ENCODE results near the gene SDK1.
"Not testable (repeated sequence)": the region's sequence is repeated elsewhere in the genome, so short reads cannot be mapped to it uniquely, and the experiment has no call there.

The SDK1 gene

GRCh38 chr7:3911685-3912084 is 610.6 kb downstream of the SDK1 start:
- DNase-seq (ENCODE audit: low read depth in 2 of 2, low spot score in 1 of 2), result no peak

GRCh38 chr7:3912291-3912690 is 611.2 kb downstream of the SDK1 start:
- no peak for DNase-seq (ENCODE audit: low read depth in 2 of 2, low spot score in 1 of 2)

- no peak for DNase-seq (ENCODE audit: low read depth in 2 of 2, low spot score in 1 of 2)
Observed at GRCh38 chr7:3914051-3914775, 613.2 kb downstream of the SDK1 start.

GRCh38 chr7:3915337-3915878 is 614.4 kb downstream of the SDK1 start:
- no peak for DNase-seq (ENCODE audit: low read depth in 2 of 2, low spot score in 1 of 2)

GRCh38 chr7:3916146-3916545 is 615.1 kb downstream of the SDK1 start:
- no peak for DNase-seq (ENCODE audit: low read depth in 2 of 2, low spot score in 1 of 2)

GRCh38 chr7:3917436-3917835 is 616.4 kb downstream of the SDK1 start:
- no peak for DNase-seq (ENCODE audit: low read depth in 2 of 2, low spot score in 1 of 2)

GRCh38 chr7:3918576-3918975 is 617.5 kb downstream of the SDK1 start:
- DNase-seq (ENCODE audit: low read depth in 2 of 2, low spot score in 1 of 2), result no peak

- no peak for DNase-seq (ENCODE audit: low read depth in 2 of 2, low spot score in 1 of 2)
Observed at GRCh38 chr7:3922175-3922635, 621.2 kb downstream of the SDK1 start.

- DNase-seq (ENCODE audit: low read depth in 2 of 2, low spot score in 1 of 2), result no peak
Observed at GRCh38 chr7:3923307-3923918, 622.4 kb downstream of the SDK1 start.

- no peak for DNase-seq (ENCODE audit: low read depth in 2 of 2, low spot score in 1 of 2)
Observed at GRCh38 chr7:3924277-3924676, 623.2 kb downstream of the SDK1 start.

GRCh38 chr7:3927446-3928110 is 626.5 kb downstream of the SDK1 start:
- DNase-seq (ENCODE audit: low read depth in 2 of 2, low spot score in 1 of 2), result no peak

GRCh38 chr7:3928727-3929515 is 627.9 kb downstream of the SDK1 start:
- DNase-seq (ENCODE audit: low read depth in 2 of 2, low spot score in 1 of 2), result no peak

- DNase-seq (ENCODE audit: low read depth in 2 of 2, low spot score in 1 of 2), result no peak
Observed at GRCh38 chr7:3931843-3932242, 630.8 kb downstream of the SDK1 start.

GRCh38 chr7:3937146-3937545 is 636.1 kb downstream of the SDK1 start:
- no peak for DNase-seq (ENCODE audit: low read depth in 2 of 2, low spot score in 1 of 2)

- no peak for DNase-seq (ENCODE audit: low read depth in 2 of 2, low spot score in 1 of 2)
Observed at GRCh38 chr7:3937605-3938004, 636.6 kb downstream of the SDK1 start.

- not testable (repeated sequence) for DNase-seq (ENCODE audit: low read depth in 2 of 2, low spot score in 1 of 2)
Observed at GRCh38 chr7:3941706-3942105, 640.7 kb downstream of the SDK1 start.

- no peak for DNase-seq (ENCODE audit: low read depth in 2 of 2, low spot score in 1 of 2)
Observed at GRCh38 chr7:3942276-3942675, 641.2 kb downstream of the SDK1 start.

GRCh38 chr7:3942816-3943745 is 642.0 kb downstream of the SDK1 start:
- no peak for DNase-seq (ENCODE audit: low read depth in 2 of 2, low spot score in 1 of 2)

- no peak for DNase-seq (ENCODE audit: low read depth in 2 of 2, low spot score in 1 of 2)
Observed at GRCh38 chr7:3943779-3944520, 642.9 kb downstream of the SDK1 start.

Data from stimulated activated CD8-positive, alpha-beta memory T cell treated with anti-CD3 and anti-CD28 coated beads, Interleukin-4, amount 100 ng/mL, for 4 hours (primary cell).